HFFc6 (cell line): ENCODE data around the gene HIRIP3. TPM values are rescaled to one million over a fixed set of nuclear protein-coding genes. Genes with fewer than 3 reads are reported as not detected.
"Not testable (repeated sequence)": the region's sequence is repeated elsewhere in the genome, so short reads cannot be mapped to it uniquely, and the experiment has no call there.

Experiments used
- DNase-seq: peaks from one replicate; pipeline ENCODE4 v3.0.0-alpha.2; 2018
- H3K27ac Mint-ChIP-seq: 2 replicates; pipeline ENCODE4 v1.8.0; 2020; ENCODE audit warnings: mild to moderate bottlenecking, mixed read lengths
- H3K27me3 Mint-ChIP-seq: 2 replicates; pipeline ENCODE4 v1.8.0; 2021; ENCODE audit warnings: mild to moderate bottlenecking, moderate library complexity, mixed read lengths; ENCODE audit not compliant: insufficient read depth
- H3K36me3 Mint-ChIP-seq: 2 replicates; pipeline ENCODE4 v1.8.0; 2021; ENCODE audit warnings: low read depth, mixed read lengths
- H3K4me1 Mint-ChIP-seq: 2 replicates; pipeline ENCODE4 v1.8.0; 2020; ENCODE audit warnings: low read depth, mixed read lengths
- H3K4me3 Mint-ChIP-seq: 2 replicates; pipeline ENCODE4 v1.8.0; 2020; ENCODE audit warnings: mild to moderate bottlenecking, moderate library complexity, mixed read lengths
- H3K9me3 Mint-ChIP-seq: 2 replicates; pipeline ENCODE4 v1.8.0; 2020; ENCODE audit warnings: mild to moderate bottlenecking, mixed read lengths
- CTCF ChIP-seq: fragments of 200-600 bp; sonication (generic); IDR thresholded peaks from 2 replicates; pipeline ENCODE4 v1.5.0; 2021; ENCODE audit warnings: antibody characterized with exemption, mild to moderate bottlenecking
- long read RNA-seq: library from polyadenylated mRNA; unstranded; transcript quantifications from one replicate; pipeline ENCODE4 v2.0.0, GENCODE V29; 2019
- total RNA-seq, 6 experiments: library from RNA; stranded (reverse); fragmentation: NEBNext Ultra II Directional; extraction: Animal tissue kit (Norgen Biotek cat#: 25700); gene quantifications; 2 replicates in 1 of 6; 3 replicates in 5 of 6; pipeline ENCODE4 v1.2.3, GENCODE V29; 2021

HIRIP3 gene
- total RNA-seq: 10 to 100 TPM in 5 of 6 experiments, 1 to 10 TPM in 1; 9.8 to 14.4 (median 13.4) TPM
- long read RNA-seq, transcript HIRIP3-204 (6 exons, 988 nt): major isoform, 6 of 11 reads
- long read RNA-seq, partial matches to known transcripts: 3 of 11 reads
- long read RNA-seq, other reads (novel, unspliced or antisense): 0 of 11 reads

DNA sequence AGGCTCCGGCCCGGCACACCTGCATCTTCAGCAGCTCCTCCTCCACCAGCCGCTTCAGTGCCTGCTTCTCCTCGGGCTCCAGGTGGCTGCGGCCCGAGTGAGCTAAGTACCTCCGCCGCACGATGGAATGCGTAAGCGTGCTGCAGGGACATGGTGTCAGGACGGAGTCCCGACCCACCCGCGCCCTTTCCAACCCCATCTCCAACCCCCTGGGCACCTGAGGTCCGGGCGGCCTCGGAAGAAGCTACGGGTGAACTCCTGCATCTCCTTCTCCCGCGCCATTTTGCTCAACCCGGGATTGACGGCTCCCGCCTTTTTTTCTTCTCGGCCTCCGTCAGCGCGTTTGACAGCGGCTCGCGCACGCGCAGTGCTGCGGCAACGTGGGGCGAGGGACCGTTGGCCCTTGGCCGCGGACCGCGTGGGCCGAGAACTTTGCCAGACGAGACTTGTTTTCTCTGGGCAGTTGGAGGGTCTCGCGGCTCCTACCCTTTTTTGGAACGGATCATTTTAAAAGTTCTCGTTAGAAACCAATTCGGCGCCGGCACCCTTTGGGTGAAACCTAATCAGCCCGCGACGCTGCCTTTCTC, at the start of gene HIRIP3:
Gene HIRIP3, minus strand, starts transcription at position 294 of the 587 bp plus-strand sequence. Its CDS starts 12 bp downstream, at position 282.
- Mint-ChIP-seq H3K36me3 (peaks cover 35% of the 10 kb centered on the region), H3K9me3 (no peaks in the 10 kb centered on the region), H3K27me3 (peaks cover 5% of the 10 kb centered on the region), H3K4me1 (peaks cover 29% of the 10 kb centered on the region), H3K4me3 (peak within 1 kb of the TSS; percentile 95), H3K27ac (peak within 1 kb of the TSS; percentile 98)
- peak; percentile 42 for DNase-seq
- TF ChIP-seq CTCF: no peak

- Mint-ChIP-seq H3K36me3 (no peaks in the 10 kb centered on the region), H3K27me3 (peaks cover 10% of the 10 kb centered on the region), H3K4me3 (no peak overlapping the region), H3K9me3 (no peaks in the 10 kb centered on the region), H3K4me1 (no peaks in the 10 kb centered on the region), H3K27ac (no peak overlapping the region)
- peak; percentile 53 for DNase-seq
- TF ChIP-seq CTCF: peak; percentile 83
Observed at GRCh38 chr16:30041841-30042240, 46.4 kb upstream of the HIRIP3 start.

- not testable (repeated sequence) for H3K36me3 Mint-ChIP-seq, H3K4me1 Mint-ChIP-seq, H3K27ac Mint-ChIP-seq, H3K9me3 Mint-ChIP-seq, DNase-seq, H3K4me3 Mint-ChIP-seq
- H3K27me3 Mint-ChIP-seq: peaks cover 12% of the 10 kb centered on the region
Observed at GRCh38 chr16:30040690-30041089, 45.3 kb upstream of the HIRIP3 start.

DNA sequence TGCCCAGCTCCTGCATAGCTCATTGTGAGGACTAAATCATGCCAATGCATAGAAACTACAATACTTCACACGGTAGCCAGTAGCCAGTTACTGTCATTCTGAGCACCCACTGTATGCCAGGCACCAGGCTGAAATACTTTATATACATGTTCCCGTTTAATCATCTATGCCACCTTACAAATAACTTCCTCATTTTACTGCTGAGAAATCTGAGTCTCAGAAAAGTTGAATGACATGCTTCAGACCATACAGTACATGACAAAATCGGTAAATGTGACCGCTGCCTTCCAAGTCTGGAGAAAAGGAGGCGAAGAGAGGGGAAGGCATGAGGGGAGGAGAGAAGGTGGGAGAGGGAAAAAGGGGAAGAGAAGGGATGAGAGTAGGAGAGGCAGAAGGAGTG, 44.8 kb upstream of the HIRIP3 start:
- Mint-ChIP-seq H3K4me3 (no peak overlapping the region), H3K27ac (no peak overlapping the region), H3K4me1 (no peaks in the 10 kb centered on the region), H3K27me3 (peaks cover 17% of the 10 kb centered on the region), H3K9me3 (no peaks in the 10 kb centered on the region), H3K36me3 (no peaks in the 10 kb centered on the region)
- DNase-seq: no peak
- TF ChIP-seq CTCF: no peak

DNA sequence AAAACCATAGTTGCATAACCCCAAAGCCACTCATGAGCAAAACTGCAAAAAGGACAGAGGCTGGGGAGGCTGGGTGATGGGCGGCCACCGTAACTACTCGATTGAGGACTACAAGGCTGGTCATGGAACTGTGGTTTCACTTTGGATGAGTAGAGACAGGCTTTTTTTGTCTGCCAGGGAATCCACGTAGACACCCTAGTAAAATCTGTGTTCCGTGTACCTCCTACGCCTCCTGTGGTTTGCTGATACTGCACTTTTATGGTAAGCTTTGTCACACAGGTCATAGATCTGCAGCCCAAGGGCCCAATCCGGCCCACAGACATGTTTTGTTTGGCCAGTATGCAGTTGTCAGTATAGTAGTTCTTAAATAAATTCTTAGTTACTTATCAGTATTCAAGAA, 37.9 kb upstream of the HIRIP3 start:
- TF ChIP-seq CTCF: no peak
- no peak overlapping the region for H3K27ac Mint-ChIP-seq
- DNase-seq: no peak
- no peaks in the 10 kb centered on the region for H3K36me3 Mint-ChIP-seq
- peaks cover 6% of the 10 kb centered on the region; the same call in 1 of the 2 replicates for H3K4me1 Mint-ChIP-seq
- no peak overlapping the region for H3K4me3 Mint-ChIP-seq
- no peaks in the 10 kb centered on the region for H3K9me3 Mint-ChIP-seq
- H3K27me3 Mint-ChIP-seq: peaks cover 47% of the 10 kb centered on the region

DNA sequence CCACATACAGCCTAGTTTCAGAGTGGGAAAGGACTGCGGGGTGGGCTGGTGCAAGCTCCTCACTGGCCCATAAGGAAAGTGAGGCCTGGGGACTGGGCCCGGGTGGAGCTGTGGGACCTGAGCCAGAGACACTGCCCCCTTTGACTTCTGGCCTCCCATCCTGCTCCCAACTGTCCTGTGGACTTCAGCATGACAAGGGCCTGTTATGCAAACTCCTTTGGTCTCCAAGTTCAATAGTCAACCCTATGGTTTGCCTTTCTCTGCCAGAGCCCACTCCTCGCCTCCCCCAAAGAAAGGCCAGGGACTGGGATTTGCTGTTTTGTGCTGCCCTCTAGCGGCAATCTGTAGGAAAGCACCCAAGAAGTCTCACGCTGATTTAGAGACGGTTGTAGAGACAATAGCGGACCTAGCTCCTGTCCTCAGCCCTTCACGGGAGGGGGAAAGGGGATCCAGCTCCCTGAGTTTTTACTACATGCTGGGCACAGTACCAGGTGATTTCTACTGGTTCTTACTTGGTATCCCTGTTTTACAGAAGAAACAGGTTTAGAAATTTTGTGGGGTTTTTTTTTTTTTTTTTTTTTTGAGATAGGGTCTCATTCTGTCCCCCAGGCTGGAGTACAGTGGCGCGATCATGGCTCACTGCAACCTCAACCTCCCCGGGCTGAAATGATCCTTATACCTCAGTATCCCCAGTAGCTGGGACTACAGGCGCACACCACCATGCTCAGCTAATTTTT, 36.8 kb upstream of the HIRIP3 start:
- no peak overlapping the region for H3K27ac Mint-ChIP-seq
- no peaks in the 10 kb centered on the region for H3K9me3 Mint-ChIP-seq
- peaks cover 52% of the 10 kb centered on the region for H3K27me3 Mint-ChIP-seq
- DNase-seq: peak; percentile 45
- H3K36me3 Mint-ChIP-seq: no peaks in the 10 kb centered on the region
- H3K4me3 Mint-ChIP-seq: peak overlapping the region; percentile 30; the same call in 1 of the 2 replicates
- H3K4me1 Mint-ChIP-seq: peaks cover 6% of the 10 kb centered on the region; the same call in 1 of the 2 replicates
- peak; percentile 94 for TF ChIP-seq CTCF
